NK-92 (cell line): ENCODE results near the gene FBXL19.

Experiments
- DNase-seq: peaks from one replicate; lab custom pipeline; 2025; ENCODE audit not compliant: unreplicated experiment; lab: John Stamatoyannopoulos, UW

The FBXL19 gene

GRCh38 chr16:30895627-30896260, 27.6 kb upstream of the FBXL19 start:
- no peak for DNase-seq

- DNase-seq: no peak
These were observed 27.0 kb upstream of the FBXL19 start, which contains the start of gene CTF1 for GRCh38 chr16:30896261-30896888. CTF1 (plus strand) TSS chr16:30896614; CDS start chr16:30896644, 30 bp downstream.

GRCh38 chr16:30896889-30897733, 26.3 kb upstream of the FBXL19 start:
- no peak for DNase-seq

GRCh38 chr16:30899794-30900193, 23.6 kb upstream of the FBXL19 start:
- DNase-seq: no peak

- DNase-seq: no peak
These were observed 22.8 kb upstream of the FBXL19 start for GRCh38 chr16:30900588-30900987.

- DNase-seq: no peak
These were observed 22.0 kb upstream of the FBXL19 start for GRCh38 chr16:30901201-30902028.

GRCh38 chr16:30902029-30902972, 21.1 kb upstream of the FBXL19 start:
- DNase-seq: no peak

- no peak for DNase-seq
These were observed 20.4 kb upstream of the FBXL19 start for GRCh38 chr16:30903002-30903401.

GRCh38 chr16:30903596-30903995, 19.8 kb upstream of the FBXL19 start:
- no peak for DNase-seq

- no peak for DNase-seq
These were observed 19.1 kb upstream of the FBXL19 start for GRCh38 chr16:30904114-30904780.

GRCh38 chr16:30907064-30907463, 16.3 kb upstream of the FBXL19 start:
- no peak for DNase-seq

- DNase-seq: no peak
These were observed 12.8 kb upstream of the FBXL19 start for GRCh38 chr16:30910427-30911029.

GRCh38 chr16:30912794-30913412, 10.5 kb upstream of the FBXL19 start:
- DNase-seq: no peak

GRCh38 chr16:30914830-30915229, 8.5 kb upstream of the FBXL19 start:
- DNase-seq: no peak

GRCh38 chr16:30918614-30919013, 4.8 kb upstream of the FBXL19 start:
- DNase-seq: no peak

- DNase-seq: no peak
These were observed 2.5 kb upstream of the FBXL19 start for GRCh38 chr16:30920891-30921290.

- no peak for DNase-seq
These were observed 2.0 kb upstream of the FBXL19 start for GRCh38 chr16:30921459-30921747.

- peak; percentile 60 for DNase-seq
These were observed 1.5 kb upstream of the FBXL19 start for GRCh38 chr16:30921748-30922419.
